ENCODE data around the gene CCDC169.

The CCDC169 gene

DNA sequence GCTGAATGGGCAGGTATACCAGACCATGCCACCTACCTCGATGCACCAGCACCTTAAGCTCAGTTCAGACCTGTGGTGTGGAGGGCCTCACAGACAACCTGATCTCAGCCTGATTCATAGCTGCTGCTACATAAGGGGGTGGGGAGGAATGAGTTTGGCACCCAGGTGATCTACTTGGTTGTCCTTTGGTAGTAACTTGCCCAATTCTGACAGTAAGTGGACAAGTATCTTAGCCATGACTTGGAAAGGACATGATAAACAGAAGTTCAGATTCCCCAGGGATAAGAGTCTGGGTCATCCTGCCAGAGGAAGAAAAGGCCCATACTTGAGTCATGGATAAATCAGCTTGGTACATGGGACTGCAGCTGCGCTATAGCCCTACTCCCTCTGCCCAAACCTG, 54.9 kb downstream of the CCDC169 start:
- DNase-seq, result no peak

DNA sequence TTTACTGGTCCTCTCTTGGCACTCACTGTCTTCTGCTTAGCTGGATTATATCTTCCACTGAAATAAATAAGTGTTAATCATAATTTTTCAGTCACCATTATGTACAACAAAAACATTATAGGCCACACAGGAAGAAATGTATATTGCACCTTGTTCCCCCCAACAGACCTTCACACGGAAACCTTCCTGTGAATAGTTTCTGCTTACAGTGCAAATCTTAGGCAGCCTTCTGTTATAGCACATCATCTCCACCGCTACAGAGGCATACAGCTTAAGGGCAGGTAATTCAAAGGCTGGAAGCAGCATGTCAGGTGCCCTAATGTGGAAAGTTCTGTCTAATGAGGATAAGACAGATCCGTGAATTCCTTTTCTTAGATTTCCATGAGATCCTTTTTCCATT, 66.4 kb downstream of the CCDC169 start:
- DNase-seq, result no peak

DNA sequence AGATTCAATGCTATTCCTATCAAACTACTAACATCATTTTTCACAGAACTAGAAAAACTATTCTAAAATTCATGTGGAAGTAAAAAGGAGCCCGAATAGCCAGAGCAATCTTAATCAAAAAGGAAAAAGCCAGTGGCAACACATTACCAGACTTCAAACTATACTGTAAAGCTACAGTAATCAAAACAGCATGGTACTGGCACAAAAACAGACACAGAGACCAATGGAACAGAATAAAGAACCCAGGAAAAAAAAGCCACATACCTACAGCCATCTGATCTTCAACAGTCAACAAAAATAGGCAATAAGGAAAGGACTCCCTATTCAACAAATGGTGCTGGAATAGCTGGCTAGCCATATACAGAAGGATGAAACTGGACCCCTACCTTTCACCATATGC, 72.9 kb downstream of the CCDC169 start:
- DNase-seq, result no peak

DNA sequence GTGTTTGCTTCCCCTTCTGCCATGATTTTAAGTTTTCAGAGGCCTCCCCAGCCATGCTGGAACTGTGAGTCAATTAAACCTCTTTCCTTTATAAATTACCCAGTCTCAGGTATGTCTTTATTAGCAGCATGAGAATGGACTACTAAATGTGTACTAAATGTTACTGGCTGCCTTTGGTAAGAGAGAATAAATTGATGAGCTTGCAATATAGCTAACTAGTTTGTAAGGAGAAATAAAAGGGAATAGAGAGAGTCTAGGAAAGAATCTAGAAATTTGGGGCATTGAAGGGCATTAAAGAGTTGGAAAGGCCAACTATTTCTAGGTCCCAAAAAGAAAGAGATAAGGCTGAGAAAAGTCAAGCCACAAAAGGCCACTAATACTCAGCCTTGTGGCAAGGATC, 77.7 kb downstream of the CCDC169 start:
- DNase-seq, result no peak

DNA sequence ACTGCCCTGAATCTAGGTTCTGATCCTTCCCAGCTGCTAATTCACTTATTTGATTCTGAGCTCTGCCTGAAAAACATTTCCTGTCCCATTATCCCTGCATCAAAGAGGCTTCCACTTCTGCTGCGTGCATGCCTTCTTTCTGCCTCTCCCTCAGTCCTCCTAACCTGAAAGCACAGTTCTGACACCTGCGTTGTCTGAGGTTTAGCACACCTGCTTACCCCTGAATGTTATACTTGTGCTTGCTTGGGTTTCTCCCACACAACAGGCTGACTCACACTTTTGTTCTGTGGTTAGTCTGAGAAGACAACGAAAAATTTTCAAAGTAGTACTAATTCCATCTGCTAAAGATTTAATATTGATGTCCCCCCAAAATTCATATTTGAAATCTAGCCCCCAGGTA, 80.2 kb downstream of the CCDC169 start:
- no peak for DNase-seq

DNA sequence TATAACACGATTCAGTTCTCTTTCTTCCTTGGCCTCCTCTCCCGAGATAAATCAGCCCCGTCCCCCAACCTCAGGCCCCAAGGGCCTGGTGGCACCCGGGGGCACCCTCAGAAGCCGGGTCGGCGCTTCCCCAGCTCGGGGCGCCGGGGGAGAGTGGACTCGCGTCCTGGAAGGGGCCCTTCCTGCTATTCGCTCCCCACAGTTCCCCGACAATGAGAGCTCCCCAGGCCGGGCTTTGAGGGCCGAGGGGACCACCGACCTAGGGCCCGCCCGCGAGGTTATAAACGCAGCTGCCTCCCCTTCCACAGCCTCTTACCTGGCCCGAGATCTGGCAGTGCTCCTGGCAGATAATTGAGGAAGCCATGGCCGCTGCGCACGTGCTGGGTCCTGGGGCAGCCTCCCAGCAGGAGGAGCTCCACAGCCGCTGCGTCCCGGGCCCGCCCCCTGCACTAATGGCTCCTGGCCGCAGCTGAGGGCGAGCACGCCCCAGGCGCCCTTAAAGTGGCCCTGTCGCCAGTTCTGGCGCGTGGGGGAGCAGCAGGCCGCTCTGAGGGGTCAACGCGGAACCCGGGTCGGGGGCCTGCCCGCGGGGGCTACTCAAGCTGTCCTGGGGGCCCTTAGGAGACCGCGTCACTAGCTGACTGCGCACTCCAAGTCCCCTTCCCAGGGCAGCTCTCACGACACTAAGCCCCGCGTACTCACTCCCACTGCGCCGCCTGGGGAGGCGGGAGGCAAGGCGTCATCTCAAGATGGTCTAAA, 83.3 kb downstream of the CCDC169 start, which contains the start of gene SOHLH2:
SOHLH2 (minus strand) TSS at position 394 of the 759 bp plus-strand sequence; CDS start at position 364, 30 bp downstream.
- no peak for DNase-seq

DNA sequence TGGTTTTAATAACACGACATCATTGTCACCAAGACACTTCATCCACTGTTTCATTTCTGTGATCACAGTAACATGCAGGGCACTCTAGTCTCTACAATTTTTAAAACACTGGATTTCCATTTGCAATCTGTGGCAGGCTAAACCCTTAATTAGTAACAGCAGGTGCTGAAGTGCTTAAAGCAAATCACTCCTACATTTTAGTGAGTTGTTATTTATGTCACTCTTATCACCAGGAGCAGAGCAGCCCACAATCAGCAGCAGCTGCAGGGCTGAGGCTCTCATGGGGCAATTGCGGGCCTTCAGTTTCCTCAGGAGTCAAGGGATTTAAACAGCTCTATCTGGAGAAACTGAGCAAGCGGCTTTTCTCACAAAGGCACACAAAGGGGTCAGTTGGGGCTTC, 84.8 kb downstream of the CCDC169 start:
- DNase-seq, result no peak

DNA sequence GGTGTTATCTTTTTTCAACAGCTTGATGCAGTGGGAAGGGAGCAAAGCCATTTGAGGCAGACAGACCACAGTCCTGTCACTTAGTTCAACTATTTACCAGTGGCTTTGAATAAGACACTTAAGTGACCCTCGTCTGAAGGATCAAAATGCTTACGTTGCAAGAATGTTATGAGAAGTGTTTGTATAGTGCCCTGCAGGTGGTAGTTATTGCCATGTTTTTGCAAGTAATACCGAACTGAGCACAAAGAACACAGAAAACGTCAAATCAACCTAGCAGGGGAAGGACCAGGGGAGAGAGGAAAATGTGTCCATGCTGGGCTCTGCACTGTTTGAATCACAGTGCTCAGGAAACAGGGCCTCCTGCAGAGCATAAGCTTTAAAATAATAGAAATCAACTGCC, 86.0 kb downstream of the CCDC169 start:
- DNase-seq, result no peak

DNA sequence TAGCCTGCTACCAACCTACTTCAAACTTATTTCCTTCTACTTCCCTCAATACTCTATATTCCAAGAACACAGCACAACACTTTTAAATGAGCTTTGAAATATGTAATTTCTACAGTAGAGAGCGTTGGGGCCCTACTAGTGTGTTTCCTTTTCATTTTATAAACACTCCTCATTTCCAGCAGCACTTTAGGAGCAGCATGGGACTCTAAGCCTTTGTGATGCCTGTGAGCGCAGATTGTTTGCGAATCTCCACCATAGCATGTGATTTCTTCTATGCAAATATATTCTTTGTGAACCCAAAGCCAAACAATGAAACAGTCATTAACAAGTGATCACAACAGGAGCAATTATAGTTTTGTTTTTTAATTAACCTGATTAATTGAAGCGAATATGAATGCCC, 86.9 kb downstream of the CCDC169 start:
- DNase-seq, result no peak

DNA sequence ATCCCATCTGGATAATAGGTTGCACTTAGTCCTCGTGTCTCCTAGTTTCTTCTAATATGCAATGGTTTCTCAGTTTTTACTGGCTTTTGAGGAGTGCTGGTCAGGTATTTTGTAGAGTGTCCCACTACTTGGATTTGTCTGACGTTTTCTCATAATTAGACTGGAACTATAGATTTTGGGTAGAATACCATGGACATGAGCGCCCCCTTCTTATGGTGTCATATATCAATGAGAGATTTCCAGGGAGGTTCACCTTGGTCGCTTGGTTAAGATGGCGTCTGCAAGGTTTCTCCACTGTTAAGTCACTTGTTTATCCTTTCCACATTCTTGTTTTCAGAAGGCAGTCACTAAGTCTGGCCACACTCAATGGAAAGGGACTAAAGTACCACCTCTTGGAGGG, 89.9 kb downstream of the CCDC169 start:
- DNase-seq, result no peak

DNA sequence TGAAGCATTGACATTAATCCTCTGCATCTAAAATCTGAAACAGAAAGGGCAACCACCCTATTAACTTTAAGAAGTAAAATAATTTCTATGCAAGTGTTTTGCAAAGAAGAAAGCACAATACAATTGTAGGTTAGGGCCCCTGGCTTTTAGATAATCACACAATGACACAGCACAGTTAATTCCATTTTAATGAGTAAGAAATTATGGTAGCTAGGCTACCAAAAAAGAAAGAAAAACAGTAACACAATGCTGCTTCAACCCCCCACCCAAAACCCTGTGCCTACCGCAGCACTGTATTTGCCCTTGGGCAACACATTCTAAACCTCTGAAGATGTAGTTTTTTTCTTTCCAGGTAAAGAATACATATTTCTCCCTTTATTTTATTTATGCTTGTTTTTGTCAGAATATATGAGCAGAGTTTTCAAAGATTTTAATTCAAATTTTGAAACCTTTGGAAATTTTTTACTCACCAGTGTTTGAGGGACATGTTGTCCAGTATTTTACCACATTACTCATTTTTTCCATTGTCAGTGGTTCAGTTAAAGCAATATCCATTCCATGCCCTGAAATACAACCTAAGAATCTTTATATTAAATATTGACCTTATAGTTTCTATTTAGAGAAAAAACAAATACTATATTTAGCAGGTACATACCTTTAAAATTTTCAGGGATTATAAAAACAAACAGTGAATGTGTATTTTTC, 104.3 kb downstream of the CCDC169 start:
- DNase-seq, result no peak

DNA sequence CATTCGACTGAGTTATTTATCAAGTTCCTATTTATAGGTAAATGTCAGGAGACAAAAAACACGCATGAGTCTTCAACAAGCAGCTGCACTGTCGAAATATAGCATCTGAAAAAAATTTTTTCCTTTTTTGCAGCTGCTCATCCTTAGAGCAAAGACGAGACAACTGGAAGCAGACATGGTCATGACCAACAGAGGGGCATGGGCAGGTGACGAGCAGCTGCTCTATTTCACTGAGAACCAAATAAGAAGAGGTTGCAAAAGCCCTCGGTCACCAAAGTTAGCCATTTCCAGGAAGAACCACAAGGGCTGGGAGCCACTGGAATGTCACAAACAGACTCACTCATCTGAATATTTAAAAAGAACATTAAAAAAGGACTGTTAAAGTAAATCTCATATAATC, 105.4 kb downstream of the CCDC169 start:
- DNase-seq, result no peak

DNA sequence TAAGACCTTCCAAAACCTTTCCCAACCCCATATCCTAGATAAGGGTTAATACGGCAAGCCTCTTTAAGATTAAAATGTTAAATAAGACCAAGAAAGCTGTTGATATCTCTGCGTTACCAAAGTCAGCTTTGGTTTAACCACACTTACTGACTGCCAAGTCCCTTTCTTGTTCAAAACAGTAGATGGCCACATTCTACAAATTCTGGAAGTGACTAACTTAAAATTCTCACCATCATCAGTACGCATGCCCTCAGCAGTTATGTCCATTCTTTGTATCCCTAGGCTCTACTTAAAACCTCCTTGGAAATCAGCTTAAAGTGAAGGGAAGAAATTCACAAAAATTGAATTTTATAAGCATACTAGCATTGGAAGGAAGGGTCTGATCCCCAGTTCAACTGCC, 106.8 kb downstream of the CCDC169 start:
- DNase-seq, result no peak

DNA sequence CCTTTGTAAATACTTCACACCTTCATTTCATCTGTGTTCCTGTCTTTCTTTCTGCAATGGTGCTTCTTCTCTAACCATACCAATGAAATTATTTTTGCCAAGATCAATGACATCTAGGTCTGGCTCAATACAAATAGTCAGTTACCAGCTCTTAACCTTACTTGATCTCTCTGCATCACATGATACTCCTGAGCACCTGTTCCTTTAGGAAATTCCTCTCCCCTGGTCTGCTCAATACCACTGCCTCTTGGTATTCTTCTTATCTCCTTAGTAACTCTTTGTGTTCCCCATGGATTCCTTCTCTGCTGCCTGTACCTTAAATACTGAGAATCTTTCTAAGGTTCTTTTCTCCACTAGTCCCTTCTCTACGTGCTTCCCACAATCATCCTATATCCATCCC, 109.2 kb downstream of the CCDC169 start:
- no peak for DNase-seq

DNA sequence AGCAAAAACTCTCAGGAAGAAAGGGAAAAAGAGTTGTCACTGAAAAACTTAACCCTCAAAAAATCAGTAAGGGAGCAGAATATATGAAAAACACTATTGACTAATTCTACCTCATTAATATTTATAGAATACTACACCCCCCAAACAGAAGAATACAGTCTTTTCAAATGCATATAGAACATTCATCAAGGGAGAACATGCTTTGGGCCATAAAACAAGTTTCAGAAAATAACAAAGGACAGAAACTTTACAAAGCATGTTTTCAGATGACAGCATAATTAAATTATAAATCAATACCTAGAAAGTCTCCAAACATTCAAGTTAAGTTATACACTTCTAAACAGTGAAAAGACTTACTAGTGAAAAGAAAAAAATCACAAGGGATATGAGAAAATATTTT, 113.7 kb downstream of the CCDC169 start:
- no peak for DNase-seq
